ENCODE results near the gene PCIF1.
"Not testable (repeated sequence)": the region's sequence is repeated elsewhere in the genome, so short reads cannot be mapped to it uniquely, and the experiment has no call there.

Gene PCIF1

GRCh38 chr20:45965169-45966002 lies 30.9 kb downstream of the PCIF1 start:
- DNase-seq: no peak

- DNase-seq: no peak
These were observed 33.1 kb downstream of the PCIF1 start for GRCh38 chr20:45967551-45968080.

GRCh38 chr20:45968081-45968671 lies 33.7 kb downstream of the PCIF1 start:
- no peak for DNase-seq

GRCh38 chr20:45968801-45969711 lies 34.6 kb downstream of the PCIF1 start:
- no peak for DNase-seq

GRCh38 chr20:45969712-45970634 lies 35.5 kb downstream of the PCIF1 start:
- peak in 5 of 51 donors; percentile 7 to 58 (median 19) for DNase-seq

- DNase-seq: peak in 7 of 51 donors; percentile 15 to 55 (median 30)
These were observed 36.4 kb downstream of the PCIF1 start for GRCh38 chr20:45970646-45971424.

- peak in 1 of 51 donors; percentile 69 for DNase-seq
These were observed 36.9 kb downstream of the PCIF1 start for GRCh38 chr20:45971425-45971674.

GRCh38 chr20:45971675-45972499 lies 37.4 kb downstream of the PCIF1 start, which contains the start of gene ZNF335:
Gene ZNF335, minus strand, starts transcription at chr20:45972203. Its CDS starts 793 bp downstream, at chr20:45971410.
- peak; percentile 74 to 99 (median 94) for DNase-seq

- no peak for DNase-seq
These were observed 38.2 kb downstream of the PCIF1 start for GRCh38 chr20:45972500-45973183.

- no peak for DNase-seq
These were observed 40.5 kb downstream of the PCIF1 start for GRCh38 chr20:45974896-45975565.

- no peak for DNase-seq
These were observed 41.2 kb downstream of the PCIF1 start for GRCh38 chr20:45975686-45976085.

- no peak for DNase-seq
These were observed 41.6 kb downstream of the PCIF1 start for GRCh38 chr20:45976086-45976485.

GRCh38 chr20:45981261-45981660 lies 46.8 kb downstream of the PCIF1 start:
- DNase-seq: no peak

GRCh38 chr20:45983279-45983743 lies 48.8 kb downstream of the PCIF1 start:
- DNase-seq: no peak

- no peak for DNase-seq
These were observed 51.1 kb downstream of the PCIF1 start for GRCh38 chr20:45985573-45985972.

- DNase-seq: peak in 39 of 51 donors; percentile 5 to 76 (median 46)
These were observed 52.8 kb downstream of the PCIF1 start for GRCh38 chr20:45987108-45987780.

GRCh38 chr20:45988830-45989229 lies 54.3 kb downstream of the PCIF1 start:
- DNase-seq: not testable (repeated sequence)

Measured in hypothalamus (tissue), 51 donors.